GM21619 (cell line): ENCODE results near the gene DDX56.

Experiments used
- ATAC-seq: cut with Tn5 transposase; IDR thresholded peaks from one replicate; pipeline ENCODE4 v1.9.1; 2021; ENCODE audit not compliant: unreplicated experiment

The DDX56 gene

GRCh38 chr7:44538093-44538797, 35.5 kb downstream of the DDX56 start:
- ATAC-seq, result no peak

- no peak for ATAC-seq
These were observed 36.3 kb downstream of the DDX56 start for GRCh38 chr7:44537442-44537841.

GRCh38 chr7:44536090-44536489, 37.6 kb downstream of the DDX56 start:
- no peak for ATAC-seq

- ATAC-seq, result no peak
These were observed 38.2 kb downstream of the DDX56 start for GRCh38 chr7:44535348-44536064.

- ATAC-seq, result no peak
These were observed 39.2 kb downstream of the DDX56 start for GRCh38 chr7:44534501-44534900.

GRCh38 chr7:44534087-44534486, 39.6 kb downstream of the DDX56 start:
- no peak for ATAC-seq

GRCh38 chr7:44533301-44534055, 40.2 kb downstream of the DDX56 start:
- no peak for ATAC-seq

- ATAC-seq, result no peak
These were observed 42.0 kb downstream of the DDX56 start for GRCh38 chr7:44531421-44532380.

GRCh38 chr7:44530990-44531389, 42.7 kb downstream of the DDX56 start:
- no peak for ATAC-seq

- ATAC-seq, result no peak
These were observed 48.8 kb downstream of the DDX56 start for GRCh38 chr7:44524811-44525388.

- no peak for ATAC-seq
These were observed 51.4 kb downstream of the DDX56 start for GRCh38 chr7:44522315-44522714.

- ATAC-seq, result no peak
These were observed 52.2 kb downstream of the DDX56 start for GRCh38 chr7:44521347-44522095.

GRCh38 chr7:44520574-44520973, 53.1 kb downstream of the DDX56 start:
- ATAC-seq, result no peak

GRCh38 chr7:44519546-44519945, 54.2 kb downstream of the DDX56 start:
- no peak for ATAC-seq

- no peak for ATAC-seq
These were observed 54.9 kb downstream of the DDX56 start for GRCh38 chr7:44518761-44519160.

GRCh38 chr7:44517175-44517574, 56.5 kb downstream of the DDX56 start:
- ATAC-seq, result no peak
